ENCODE data around the gene ITFG1. TPM values are rescaled to one million over a fixed set of nuclear protein-coding genes. Genes with fewer than 3 reads are reported as not detected.

Gene ITFG1
- total RNA-seq, 2 experiments from 2014 or later: 27.9 to 28.8 TPM

GRCh38 chr16:47276522-47276921, 184.3 kb downstream of the ITFG1 start:
- Mint-ChIP-seq H3K4me1 (no peaks in the 10 kb centered on the region), H3K9me3 (no peaks in the 10 kb centered on the region), H3K36me3 (ENCODE audit: low read depth) (no peaks in the 10 kb centered on the region), H3K27ac (no peak overlapping the region), H3K27me3 (no peaks in the 10 kb centered on the region), H3K4me3 (no peak overlapping the region)
- DNase-seq: no peak
- CTCF ChIA-PET: interaction anchor here (1.3 kb wide), 1 partner anchor 135 kb away, joined by 4 read pairs; no protein-coding TSS in a partner anchor
- POLR2A ChIA-PET: no interaction called here

GRCh38 chr16:47262938-47263337, 197.9 kb downstream of the ITFG1 start:
- no peaks in the 10 kb centered on the region for H3K4me1 Mint-ChIP-seq
- no peak for DNase-seq
- H3K4me3 Mint-ChIP-seq: no peak overlapping the region
- H3K36me3 Mint-ChIP-seq (ENCODE audit: low read depth): peaks cover 4% of the 10 kb centered on the region
- no peaks in the 10 kb centered on the region for H3K27me3 Mint-ChIP-seq
- POLR2A ChIA-PET: no interaction called here
- no peak overlapping the region for H3K27ac Mint-ChIP-seq
- CTCF ChIA-PET: no interaction called here
- H3K9me3 Mint-ChIP-seq: no peaks in the 10 kb centered on the region

GRCh38 chr16:47260503-47260902, 200.4 kb downstream of the ITFG1 start:
- H3K27me3 Mint-ChIP-seq: no peaks in the 10 kb centered on the region
- no peak overlapping the region for H3K27ac Mint-ChIP-seq
- ChIA-PET CTCF (no interaction called here), POLR2A (no interaction called here)
- H3K36me3 Mint-ChIP-seq (ENCODE audit: low read depth): peaks cover 14% of the 10 kb centered on the region
- no peak overlapping the region for H3K4me3 Mint-ChIP-seq
- H3K4me1 Mint-ChIP-seq: no peaks in the 10 kb centered on the region
- DNase-seq: no peak
- no peaks in the 10 kb centered on the region for H3K9me3 Mint-ChIP-seq

GRCh38 chr16:47258874-47259461, 201.9 kb downstream of the ITFG1 start:
- H3K27me3 Mint-ChIP-seq: no peaks in the 10 kb centered on the region
- no peak for DNase-seq
- ChIA-PET CTCF (no interaction called here), POLR2A (no interaction called here)
- H3K36me3 Mint-ChIP-seq (ENCODE audit: low read depth): peaks cover 14% of the 10 kb centered on the region
- no peaks in the 10 kb centered on the region for H3K4me1 Mint-ChIP-seq
- no peaks in the 10 kb centered on the region for H3K9me3 Mint-ChIP-seq
- no peak overlapping the region for H3K4me3 Mint-ChIP-seq
- H3K27ac Mint-ChIP-seq: no peak overlapping the region

GRCh38 chr16:47254756-47255155, 206.1 kb downstream of the ITFG1 start:
- DNase-seq: no peak
- Mint-ChIP-seq H3K4me1 (no peaks in the 10 kb centered on the region), H3K36me3 (ENCODE audit: low read depth) (peaks cover 14% of the 10 kb centered on the region), H3K27me3 (no peaks in the 10 kb centered on the region), H3K9me3 (no peaks in the 10 kb centered on the region), H3K4me3 (no peak overlapping the region), H3K27ac (no peak overlapping the region)
- ChIA-PET POLR2A (no interaction called here), CTCF (no interaction called here)

- H3K27me3 Mint-ChIP-seq: no peaks in the 10 kb centered on the region
- CTCF ChIA-PET: no interaction called here
- H3K36me3 Mint-ChIP-seq (ENCODE audit: low read depth): no peaks in the 10 kb centered on the region
- no peak overlapping the region for H3K27ac Mint-ChIP-seq
- no peaks in the 10 kb centered on the region for H3K4me1 Mint-ChIP-seq
- POLR2A ChIA-PET: no interaction called here
- no peak overlapping the region for H3K4me3 Mint-ChIP-seq
- H3K9me3 Mint-ChIP-seq: no peaks in the 10 kb centered on the region
- no peak for DNase-seq
Measured at GRCh38 chr16:47250983-47251382, 209.9 kb downstream of the ITFG1 start.

- Mint-ChIP-seq H3K4me1 (no peaks in the 10 kb centered on the region), H3K27me3 (no peaks in the 10 kb centered on the region), H3K27ac (no peak overlapping the region), H3K9me3 (no peaks in the 10 kb centered on the region), H3K36me3 (ENCODE audit: low read depth) (no peaks in the 10 kb centered on the region), H3K4me3 (no peak overlapping the region)
- no peak for DNase-seq
- POLR2A ChIA-PET: no interaction called here
- CTCF ChIA-PET: no interaction called here
Measured at GRCh38 chr16:47247690-47248089, 213.2 kb downstream of the ITFG1 start.

- ChIA-PET CTCF (no interaction called here), POLR2A (no interaction called here)
- Mint-ChIP-seq H3K4me1 (no peaks in the 10 kb centered on the region), H3K4me3 (no peak overlapping the region), H3K27ac (no peak overlapping the region), H3K36me3 (ENCODE audit: low read depth) (peaks cover 2% of the 10 kb centered on the region), H3K27me3 (no peaks in the 10 kb centered on the region), H3K9me3 (no peaks in the 10 kb centered on the region)
- DNase-seq: no peak
Measured at GRCh38 chr16:47244206-47244605, 216.7 kb downstream of the ITFG1 start.

GRCh38 chr16:47241061-47241460, 219.8 kb downstream of the ITFG1 start:
- Mint-ChIP-seq H3K36me3 (ENCODE audit: low read depth) (peaks cover 2% of the 10 kb centered on the region), H3K4me3 (no peak overlapping the region), H3K27me3 (no peaks in the 10 kb centered on the region), H3K4me1 (no peaks in the 10 kb centered on the region), H3K27ac (no peak overlapping the region), H3K9me3 (no peaks in the 10 kb centered on the region)
- DNase-seq: no peak
- ChIA-PET CTCF (no interaction called here), POLR2A (no interaction called here)

- CTCF ChIA-PET: no interaction called here
Measured at GRCh38 chr16:47236716-47237115, 224.1 kb downstream of the ITFG1 start.

GRCh38 chr16:47230296-47230695, 230.6 kb downstream of the ITFG1 start:
- H3K27ac Mint-ChIP-seq: no peak overlapping the region
- no peaks in the 10 kb centered on the region for H3K9me3 Mint-ChIP-seq
- no peak for DNase-seq
- no peaks in the 10 kb centered on the region for H3K27me3 Mint-ChIP-seq
- H3K4me1 Mint-ChIP-seq: peaks cover 7% of the 10 kb centered on the region
- POLR2A ChIA-PET: no interaction called here
- CTCF ChIA-PET: interaction anchor here (1.4 kb wide), 1 partner anchor 193 kb away, joined by 3 read pairs; no protein-coding TSS in a partner anchor
- no peak overlapping the region for H3K4me3 Mint-ChIP-seq
- H3K36me3 Mint-ChIP-seq (ENCODE audit: low read depth): peaks cover 5% of the 10 kb centered on the region

More at GRCh38 chr16:47236716-47237115, 224.1 kb downstream of the ITFG1 start:
- no peak for DNase-seq
- Mint-ChIP-seq H3K4me1 (no peaks in the 10 kb centered on the region), H3K4me3 (no peak overlapping the region), H3K9me3 (no peaks in the 10 kb centered on the region), H3K36me3 (ENCODE audit: low read depth) (peaks cover 7% of the 10 kb centered on the region), H3K27me3 (no peaks in the 10 kb centered on the region), H3K27ac (no peak overlapping the region)
- POLR2A ChIA-PET: no interaction called here

- no peak overlapping the region for H3K4me3 Mint-ChIP-seq
- ChIA-PET POLR2A (no interaction called here), CTCF (interaction anchor here (1.4 kb wide), 1 partner anchor 192 kb away, joined by 3 read pairs; no protein-coding TSS in a partner anchor)
- no peaks in the 10 kb centered on the region for H3K9me3 Mint-ChIP-seq
- H3K27ac Mint-ChIP-seq: no peak overlapping the region
- H3K36me3 Mint-ChIP-seq (ENCODE audit: low read depth): peaks cover 2% of the 10 kb centered on the region
- no peak for DNase-seq
- H3K4me1 Mint-ChIP-seq: peaks cover 7% of the 10 kb centered on the region
- no peaks in the 10 kb centered on the region for H3K27me3 Mint-ChIP-seq
Measured at GRCh38 chr16:47229053-47230050, 231.5 kb downstream of the ITFG1 start.

GRCh38 chr16:47228241-47228640, 232.6 kb downstream of the ITFG1 start:
- POLR2A ChIA-PET: no interaction called here
- Mint-ChIP-seq H3K9me3 (no peaks in the 10 kb centered on the region), H3K27me3 (no peaks in the 10 kb centered on the region), H3K27ac (no peak overlapping the region), H3K36me3 (ENCODE audit: low read depth) (peaks cover 2% of the 10 kb centered on the region), H3K4me1 (peaks cover 7% of the 10 kb centered on the region), H3K4me3 (no peak overlapping the region)
- DNase-seq: no peak
- CTCF ChIA-PET: no interaction called here
